Measurements from ENCODE around the gene SPRR2A. TPM values are rescaled to one million over a fixed set of nuclear protein-coding genes. Genes with fewer than 3 reads are reported as not detected.

The SPRR2A gene
- total RNA-seq, 1 donor from 2014 or later: 74.6 TPM

GRCh38 chr1:153035211-153035610 lies 22.1 kb downstream of the SPRR2A start:
- H3K4me3 ChIP-seq: no peak overlapping the region
- H3K27me3 ChIP-seq: no peaks in the 10 kb centered on the region
- H3K4me1 ChIP-seq: no peaks in the 10 kb centered on the region
- H3K27ac ChIP-seq: no peak overlapping the region
- no peaks in the 10 kb centered on the region for H3K36me3 ChIP-seq
- DNase-seq (ENCODE audit: extremely low spot score in 2 of 2): no peak
- no peaks in the 10 kb centered on the region for H3K9me3 ChIP-seq
- intact Hi-C loops (cut with DNase I): no loop called here
- TF ChIP-seq CTCF (IDR thresholded peaks at IDR 0.05) (no peak), POLR2A (IDR thresholded peaks at IDR 0.05) (no peak), POLR2AphosphoS5 (IDR thresholded peaks at IDR 0.05; ENCODE audit: insufficient read depth in 1 of 2, low read depth in 1 of 2) (no peak)

GRCh38 chr1:153032677-153033308 lies 24.5 kb downstream of the SPRR2A start:
- Histone ChIP-seq H3K27ac (no peak overlapping the region), H3K9me3 (no peaks in the 10 kb centered on the region), H3K36me3 (no peaks in the 10 kb centered on the region), H3K4me1 (no peaks in the 10 kb centered on the region), H3K4me3 (peak overlapping the region in 1 of 2 donors; percentile 24), H3K27me3 (no peaks in the 10 kb centered on the region)
- no peak for TF ChIP-seq POLR2A (IDR thresholded peaks at IDR 0.05)
- TF ChIP-seq CTCF (IDR thresholded peaks at IDR 0.05): no peak
- peak in 1 of 2 donors; percentile 61 for TF ChIP-seq POLR2AphosphoS5 (IDR thresholded peaks at IDR 0.05; ENCODE audit: insufficient read depth in 1 of 2, low read depth in 1 of 2)
- DNase-seq (ENCODE audit: extremely low spot score in 2 of 2): no peak
- intact Hi-C loops (cut with DNase I): no loop called here

- Histone ChIP-seq H3K4me3 (peak overlapping the region in 1 of 2 donors; percentile 24), H3K27me3 (no peaks in the 10 kb centered on the region), H3K27ac (no peak overlapping the region), H3K9me3 (no peaks in the 10 kb centered on the region), H3K4me1 (no peaks in the 10 kb centered on the region), H3K36me3 (no peaks in the 10 kb centered on the region)
- no peak for DNase-seq (ENCODE audit: extremely low spot score in 2 of 2)
- no peak for TF ChIP-seq CTCF (IDR thresholded peaks at IDR 0.05)
- no peak for TF ChIP-seq POLR2A (IDR thresholded peaks at IDR 0.05)
- TF ChIP-seq POLR2AphosphoS5 (IDR thresholded peaks at IDR 0.05; ENCODE audit: insufficient read depth in 1 of 2, low read depth in 1 of 2): no peak
- intact Hi-C loops (cut with DNase I): no loop called here
These were observed 25.2 kb downstream of the SPRR2A start for GRCh38 chr1:153032073-153032472.

- H3K36me3 ChIP-seq: no peaks in the 10 kb centered on the region
- TF ChIP-seq POLR2AphosphoS5 (IDR thresholded peaks at IDR 0.05; ENCODE audit: insufficient read depth in 1 of 2, low read depth in 1 of 2) (peak in 1 of 2 donors; percentile 64), CTCF (IDR thresholded peaks at IDR 0.05) (no peak)
- H3K27ac ChIP-seq: no peak within 1 kb of the TSS
- no peaks in the 10 kb centered on the region for H3K27me3 ChIP-seq
- no peaks in the 10 kb centered on the region for H3K4me1 ChIP-seq
- H3K4me3 ChIP-seq: peak within 1 kb of the TSS in 1 of 2 donors; percentile 24
- intact Hi-C loops (cut with DNase I): no loop called here
- no peaks in the 10 kb centered on the region for H3K9me3 ChIP-seq
- DNase-seq (ENCODE audit: extremely low spot score in 2 of 2): no peak
These were observed 26.4 kb downstream of the SPRR2A start, which contains the start of gene SPRR1B for GRCh38 chr1:153030895-153031294. TSS of gene SPRR1B (plus strand) at chr1:153031203. CDS start at chr1:153032346, 1,143 bp downstream.

- Histone ChIP-seq H3K4me1 (no peaks in the 10 kb centered on the region), H3K9me3 (no peaks in the 10 kb centered on the region), H3K27me3 (no peaks in the 10 kb centered on the region), H3K36me3 (no peaks in the 10 kb centered on the region), H3K27ac (no peak overlapping the region), H3K4me3 (no peak overlapping the region)
- TF ChIP-seq POLR2A (IDR thresholded peaks at IDR 0.05): no peak
- TF ChIP-seq CTCF (IDR thresholded peaks at IDR 0.05): no peak
- TF ChIP-seq POLR2AphosphoS5 (IDR thresholded peaks at IDR 0.05; ENCODE audit: insufficient read depth in 1 of 2, low read depth in 1 of 2): no peak
- no peak for DNase-seq (ENCODE audit: extremely low spot score in 2 of 2)
- intact Hi-C loops (cut with DNase I): no loop called here
These were observed 28.5 kb downstream of the SPRR2A start for GRCh38 chr1:153028766-153029165.
